ENCODE results near the gene COMMD10.

COMMD10 gene

GRCh38 chr5:116289276-116289675, 204.5 kb downstream of the COMMD10 start:
- DNase-seq = no peak
- Histone ChIP-seq H3K27ac (no peak overlapping the region), H3K36me3 (peaks cover 5 to 12% (median 5%) of the 10 kb centered on the region in 3 donors), H3K4me3 (no peak overlapping the region), H3K27me3 (no peaks in the 10 kb centered on the region), H3K4me1 (no peaks in the 10 kb centered on the region), H3K9me3 (peaks cover 0 to 19% (median 9%) of the 10 kb centered on the region in 3 donors)
- intact Hi-C loops (cut with DNase I; ENCODE audit: low total_unique reads) = no loop called here
- no peak for TF ChIP-seq CTCF (IDR thresholded peaks at IDR 0.05)

- TF ChIP-seq CTCF (IDR thresholded peaks at IDR 0.05) = no peak
- intact Hi-C loops (cut with DNase I; ENCODE audit: low total_unique reads) = no loop called here
- H3K36me3 ChIP-seq = peaks cover 7 to 12% (median 8%) of the 10 kb centered on the region in 3 donors
- H3K9me3 ChIP-seq = peaks cover 0 to 19% (median 9%) of the 10 kb centered on the region in 3 donors
- no peaks in the 10 kb centered on the region for H3K4me1 ChIP-seq
- no peaks in the 10 kb centered on the region for H3K27me3 ChIP-seq
- no peak overlapping the region for H3K4me3 ChIP-seq
- no peak for DNase-seq
- no peak overlapping the region for H3K27ac ChIP-seq
Observed at GRCh38 chr5:116291271-116291670, 206.4 kb downstream of the COMMD10 start.

GRCh38 chr5:116292321-116292720, 207.5 kb downstream of the COMMD10 start:
- H3K4me1 ChIP-seq = no peaks in the 10 kb centered on the region
- no peaks in the 10 kb centered on the region for H3K27me3 ChIP-seq
- intact Hi-C loops (cut with DNase I; ENCODE audit: low total_unique reads) = no loop called here
- no peak overlapping the region for H3K27ac ChIP-seq
- no peak for DNase-seq
- H3K9me3 ChIP-seq = peaks cover 0 to 19% (median 9%) of the 10 kb centered on the region in 3 donors
- peaks cover 8 to 15% (median 12%) of the 10 kb centered on the region in 3 donors for H3K36me3 ChIP-seq
- H3K4me3 ChIP-seq = no peak overlapping the region
- no peak for TF ChIP-seq CTCF (IDR thresholded peaks at IDR 0.05)

- Histone ChIP-seq H3K36me3 (peaks cover 36 to 54% (median 45%) of the 10 kb centered on the region in 3 donors), H3K27me3 (no peaks in the 10 kb centered on the region), H3K4me3 (no peak overlapping the region), H3K27ac (no peak overlapping the region), H3K9me3 (peaks cover 0 to 19% (median 10%) of the 10 kb centered on the region in 3 donors), H3K4me1 (no peaks in the 10 kb centered on the region)
- intact Hi-C loops (cut with DNase I; ENCODE audit: low total_unique reads) = no loop called here
- DNase-seq = no peak
- TF ChIP-seq CTCF (IDR thresholded peaks at IDR 0.05) = no peak
Observed at GRCh38 chr5:116296335-116297072, 211.7 kb downstream of the COMMD10 start.

- Histone ChIP-seq H3K4me1 (no peaks in the 10 kb centered on the region), H3K36me3 (peaks cover 34 to 63% (median 49%) of the 10 kb centered on the region in 3 donors), H3K4me3 (no peak overlapping the region), H3K27me3 (no peaks in the 10 kb centered on the region), H3K27ac (no peak overlapping the region), H3K9me3 (peaks cover 0 to 19% (median 10%) of the 10 kb centered on the region in 3 donors)
- intact Hi-C loops (cut with DNase I; ENCODE audit: low total_unique reads) = no loop called here
- no peak for TF ChIP-seq CTCF (IDR thresholded peaks at IDR 0.05)
- no peak for DNase-seq
Observed at GRCh38 chr5:116297296-116297814, 212.5 kb downstream of the COMMD10 start.

All from tibial artery (tissue), 4 donors.